ENCODE measurements around the gene UGT1A10.

DNA sequence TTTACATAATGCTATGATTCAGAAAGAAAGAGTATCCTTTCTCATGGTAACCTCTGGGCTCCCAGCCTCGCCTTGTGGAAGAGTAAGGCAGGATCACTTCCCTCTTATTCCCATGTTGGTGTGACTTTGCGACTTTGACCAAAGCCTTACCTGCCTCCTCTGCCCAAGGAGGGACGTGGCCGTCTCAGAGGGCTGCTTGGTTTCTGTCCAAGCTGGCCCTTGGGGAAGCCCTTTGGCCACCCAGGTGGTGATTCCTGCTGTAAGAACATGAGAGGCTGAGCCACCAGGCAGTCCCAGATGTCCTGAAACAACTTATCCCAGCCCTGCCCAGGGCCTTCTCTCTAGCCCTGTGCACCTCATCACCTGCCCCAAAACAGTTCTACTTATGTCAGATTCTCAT is 62.5 kb downstream of the UGT1A10 start:
- TF ChIP-seq POLR2A (IDR thresholded peaks at IDR 0.05): no peak
- no peak for TF ChIP-seq CTCF (IDR thresholded peaks at IDR 0.05)
